D721Med (cell line): ENCODE data around the gene AKT3.
"Not testable (repeated sequence)": the region's sequence is repeated elsewhere in the genome, so short reads cannot be mapped to it uniquely, and the experiment has no call there.

ENCODE experiments used
- DNase-seq: peaks from one replicate; pipeline ENCODE4 v3.0.0; 2011; ENCODE audit warnings: low spot score; ENCODE audit not compliant: insufficient read length
- FAIRE-seq: peaks from 2 replicates; lab custom pipeline; 2011; peaks lifted over from hg19 to GRCh38; lab: Jason Lieb, UNC
- CTCF ChIP-seq: IDR thresholded peaks from 2 replicates; pipeline ENCODE4 v1.5.1; 2012; ENCODE audit warnings: mild to moderate bottlenecking, control low read depth; ENCODE audit not compliant: insufficient read depth; ENCODE audit errors: missing control alignments

The AKT3 gene

GRCh38 chr1:243667133-243667532 is 182.9 kb downstream of the AKT3 start:
- TF ChIP-seq CTCF = no peak
- DNase-seq (no peak), FAIRE-seq (no peak)

GRCh38 chr1:243663651-243664050 is 186.4 kb downstream of the AKT3 start:
- DNase-seq (no peak), FAIRE-seq (peak; percentile 82)
- no peak for TF ChIP-seq CTCF

- FAIRE-seq, DNase-seq: not testable (repeated sequence)
Observed at GRCh38 chr1:243662169-243662568, 187.9 kb downstream of the AKT3 start.

- FAIRE-seq (peak; percentile 38), DNase-seq (no peak)
- no peak for TF ChIP-seq CTCF
Observed at GRCh38 chr1:243658594-243659105, 191.4 kb downstream of the AKT3 start.

GRCh38 chr1:243657793-243658192 is 192.2 kb downstream of the AKT3 start:
- DNase-seq (no peak), FAIRE-seq (peak; percentile 95)
- TF ChIP-seq CTCF = no peak

- not testable (repeated sequence) for DNase-seq, FAIRE-seq
Observed at GRCh38 chr1:243649530-243649929, 200.5 kb downstream of the AKT3 start.

GRCh38 chr1:243646841-243647240 is 203.2 kb downstream of the AKT3 start:
- TF ChIP-seq CTCF = no peak
- no peak for FAIRE-seq
- no peak for DNase-seq

GRCh38 chr1:243645281-243645680 is 204.8 kb downstream of the AKT3 start:
- no peak for FAIRE-seq
- DNase-seq = no peak
- no peak for TF ChIP-seq CTCF
